Measurements from ENCODE around the gene FNDC3B. TPM values are rescaled to one million over a fixed set of nuclear protein-coding genes. Genes with fewer than 3 reads are reported as not detected.

FNDC3B gene
- total and polyA plus RNA-seq, 2 donors (not counting 3 experiments of a cell fraction or from before 2014, with no cell fraction given): 91.6 to 295 TPM

GRCh38 chr3:172311217-172311616 is 271.8 kb downstream of the FNDC3B start:
- no peak overlapping the region for H3K9ac ChIP-seq (replicated peaks; ENCODE audit: extremely low read depth, insufficient read depth, low read length)
- H3K4me3 ChIP-seq (replicated peaks in 1 of 3; ENCODE audit: insufficient read depth in 1 of 3, low read depth in 1 of 3, low read length in 3 of 3): no peak overlapping the region
- H3K27me3 ChIP-seq (ENCODE audit: control insufficient read depth in 2 of 2, insufficient read depth in 2 of 2, low read length in 2 of 2): no peaks in the 10 kb centered on the region
- H2AFZ ChIP-seq (ENCODE audit: low read depth, low read length): no peak overlapping the region
- no peak overlapping the region for H3K4me2 ChIP-seq (ENCODE audit: insufficient read depth, low read length)
- intact Hi-C loops (cut with micrococcal nuclease) (loop anchor here (10.0 kb wide), 1 partner anchor 266 kb away; no protein-coding TSS in a partner anchor), dilution Hi-C loops (cut with MboI; ENCODE audit: extremely low pct_ligation_motif_present, low sequenced_read_pairs) (no loop called here)
- peaks cover 15% of the 10 kb centered on the region for H3K4me1 ChIP-seq (ENCODE audit: control insufficient read depth, extremely low read depth, insufficient read depth, low read length)
- ChIA-PET CTCF (interaction anchor here (1.4 kb wide), 1 partner anchor 21 kb away, joined by 3 read pairs; no protein-coding TSS in a partner anchor), POLR2A (no interaction called here)
- DNase-seq (ENCODE audit: low read depth, low spot score): no peak
- H3K27ac ChIP-seq (ENCODE audit: insufficient read depth, low read depth, low read length): no peak overlapping the region
- TF ChIP-seq GATA2 (IDR thresholded peaks at IDR 0.05; ENCODE audit: insufficient read depth, insufficient read length, low read depth, low read length): no peak
- peaks cover 36 to 47% of the 10 kb centered on the region in 2 experiments for H3K36me3 ChIP-seq (ENCODE audit: control insufficient read depth in 2 of 2, extremely low read depth in 1 of 2, insufficient read depth in 2 of 2, low read length in 2 of 2)
- BruUV-seq (replicated peaks): no TSS peak
- FAIRE-seq: no peak
- H3K9me1 ChIP-seq (replicated peaks; ENCODE audit: control insufficient read depth, extremely low read depth, insufficient read depth, low read length): no peaks in the 10 kb centered on the region
- H4K20me1 ChIP-seq (replicated peaks; ENCODE audit: control insufficient read depth, extremely low read depth, insufficient read depth, low read length): no peaks in the 10 kb centered on the region
- H3K79me2 ChIP-seq (ENCODE audit: control insufficient read depth, insufficient read depth, low read length): peaks cover under 1% of the 10 kb centered on the region
- no peaks in the 10 kb centered on the region for H3K9me3 ChIP-seq (replicated peaks; ENCODE audit: control insufficient read depth, insufficient read depth, low read length)

DNA sequence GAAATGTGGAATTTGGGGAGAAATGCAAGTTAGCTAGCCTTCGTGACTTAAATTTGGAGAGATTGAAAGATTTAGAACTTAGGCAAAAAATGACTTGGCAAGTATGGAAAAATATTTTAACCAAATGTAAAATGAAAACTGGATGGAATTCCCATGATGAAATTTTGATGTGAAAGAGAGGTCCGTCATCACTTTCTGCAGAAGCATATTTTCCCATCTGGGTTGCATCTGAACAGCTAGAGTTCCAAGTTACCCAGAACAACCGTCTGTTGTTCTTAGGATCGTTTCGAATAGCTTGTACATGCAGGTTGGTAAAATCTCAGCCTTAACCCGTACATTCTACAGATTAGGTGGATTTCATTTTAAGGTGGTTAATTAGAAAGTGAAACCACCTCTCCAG is 272.6 kb downstream of the FNDC3B start:
- CTCF ChIA-PET: interaction anchor here (1.4 kb wide), 1 partner anchor 20 kb away, joined by 3 read pairs; no protein-coding TSS in a partner anchor
- Histone ChIP-seq H3K9me1 (replicated peaks; ENCODE audit: control insufficient read depth, extremely low read depth, insufficient read depth, low read length) (no peaks in the 10 kb centered on the region), H3K4me3 (replicated peaks in 1 of 3; ENCODE audit: insufficient read depth in 1 of 3, low read depth in 1 of 3, low read length in 3 of 3) (no peak overlapping the region), H3K79me2 (ENCODE audit: control insufficient read depth, insufficient read depth, low read length) (no peaks in the 10 kb centered on the region), H3K36me3 (ENCODE audit: control insufficient read depth in 2 of 2, extremely low read depth in 1 of 2, insufficient read depth in 2 of 2, low read length in 2 of 2) (peaks cover 36 to 45% of the 10 kb centered on the region in 2 experiments), H3K9ac (replicated peaks; ENCODE audit: extremely low read depth, insufficient read depth, low read length) (no peak overlapping the region), H4K20me1 (replicated peaks; ENCODE audit: control insufficient read depth, extremely low read depth, insufficient read depth, low read length) (no peaks in the 10 kb centered on the region), H3K4me2 (ENCODE audit: insufficient read depth, low read length) (no peak overlapping the region), H3K4me1 (ENCODE audit: control insufficient read depth, extremely low read depth, insufficient read depth, low read length) (peaks cover 12% of the 10 kb centered on the region), H3K27ac (ENCODE audit: insufficient read depth, low read depth, low read length) (no peak overlapping the region), H2AFZ (ENCODE audit: low read depth, low read length) (no peak overlapping the region), H3K27me3 (ENCODE audit: control insufficient read depth in 2 of 2, insufficient read depth in 2 of 2, low read length in 2 of 2) (no peaks in the 10 kb centered on the region), H3K9me3 (replicated peaks; ENCODE audit: control insufficient read depth, insufficient read depth, low read length) (no peaks in the 10 kb centered on the region)
- TF ChIP-seq JUN (IDR thresholded peaks at IDR 0.05; ENCODE audit: borderline replicate concordance, insufficient read depth, insufficient read length, low read depth): no peak
- intact Hi-C loops (cut with micrococcal nuclease): loop anchor here (10.0 kb wide), 1 partner anchor 267 kb away; no protein-coding TSS in a partner anchor
- POLR2A ChIA-PET: no interaction called here
- DNase-seq (ENCODE audit: low read depth, low spot score) (no peak), FAIRE-seq (no peak)
- no TSS peak for BruUV-seq (replicated peaks)
- dilution Hi-C loops (cut with MboI; ENCODE audit: extremely low pct_ligation_motif_present, low sequenced_read_pairs): no loop called here
